ENCODE results near the gene FUT4.

Gene FUT4

DNA sequence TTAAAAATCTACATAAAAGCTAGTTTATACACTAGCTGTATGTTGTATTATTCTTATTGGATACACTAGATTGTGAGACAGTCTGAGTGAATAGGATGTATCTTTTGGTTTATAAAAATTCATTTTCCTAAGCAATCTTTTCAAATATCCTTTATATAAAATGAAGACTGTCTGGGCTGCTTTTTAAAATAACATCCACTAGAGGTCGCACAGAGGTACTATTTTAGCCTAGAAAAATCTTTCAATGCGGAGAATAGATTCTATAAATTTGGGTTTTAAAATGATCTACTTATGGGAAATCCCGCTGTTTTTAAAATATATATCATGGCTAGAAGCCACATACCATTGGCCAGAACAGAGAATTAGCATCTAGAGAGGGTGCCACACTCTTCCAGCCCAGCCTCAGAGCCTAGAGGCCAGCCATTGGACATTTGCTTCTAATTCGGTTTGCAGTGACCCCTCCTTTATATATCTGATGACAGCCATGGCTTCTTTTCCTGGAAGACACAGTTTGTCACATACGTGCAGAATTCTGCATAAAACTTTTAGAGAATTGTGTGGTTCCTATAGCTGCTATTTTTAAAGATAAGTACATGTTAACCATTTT, 24.1 kb upstream of the FUT4 start:
- ATAC-seq (replicated peaks) = peak; percentile 43
- H3K9me3 Mint-ChIP-seq = no peaks in the 10 kb centered on the region
- DNase-seq = no peak
- no peak overlapping the region for H3K27ac Mint-ChIP-seq
- no peaks in the 10 kb centered on the region for H3K36me3 Mint-ChIP-seq (ENCODE audit: insufficient read depth)
- H3K4me3 Mint-ChIP-seq = no peak overlapping the region
- peaks cover 7 to 16% of the 10 kb centered on the region in 2 donors for H3K27me3 Mint-ChIP-seq
- no peaks in the 10 kb centered on the region for H3K4me1 Mint-ChIP-seq (ENCODE audit: low read depth in 2 of 2)

DNA sequence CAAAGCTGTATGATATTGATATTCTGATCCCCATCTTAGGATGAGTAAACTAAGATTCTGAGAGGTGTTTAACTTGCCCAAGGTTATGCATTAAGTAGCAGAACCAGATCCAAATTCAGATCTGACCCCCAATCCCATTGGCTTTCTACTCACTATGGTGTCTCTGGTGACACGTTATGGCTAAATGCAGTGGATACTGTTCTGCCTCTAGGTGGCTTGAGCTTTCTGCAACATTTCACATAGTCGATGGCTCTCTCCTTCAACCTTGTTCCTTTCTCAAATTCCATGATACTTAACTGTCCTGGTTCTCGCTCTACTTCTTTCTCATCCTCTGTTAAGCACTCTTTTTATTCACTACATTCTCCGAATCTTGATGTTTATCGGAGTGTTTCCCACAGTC, 22.0 kb upstream of the FUT4 start:
- H3K27ac Mint-ChIP-seq = no peak overlapping the region
- H3K36me3 Mint-ChIP-seq (ENCODE audit: insufficient read depth) = no peaks in the 10 kb centered on the region
- H3K4me1 Mint-ChIP-seq (ENCODE audit: low read depth in 2 of 2) = no peaks in the 10 kb centered on the region
- ATAC-seq (replicated peaks) (peak; percentile 40), DNase-seq (no peak)
- H3K27me3 Mint-ChIP-seq = peaks cover 11 to 25% of the 10 kb centered on the region in 2 donors
- no peak overlapping the region for H3K4me3 Mint-ChIP-seq
- H3K9me3 Mint-ChIP-seq = no peaks in the 10 kb centered on the region

DNA sequence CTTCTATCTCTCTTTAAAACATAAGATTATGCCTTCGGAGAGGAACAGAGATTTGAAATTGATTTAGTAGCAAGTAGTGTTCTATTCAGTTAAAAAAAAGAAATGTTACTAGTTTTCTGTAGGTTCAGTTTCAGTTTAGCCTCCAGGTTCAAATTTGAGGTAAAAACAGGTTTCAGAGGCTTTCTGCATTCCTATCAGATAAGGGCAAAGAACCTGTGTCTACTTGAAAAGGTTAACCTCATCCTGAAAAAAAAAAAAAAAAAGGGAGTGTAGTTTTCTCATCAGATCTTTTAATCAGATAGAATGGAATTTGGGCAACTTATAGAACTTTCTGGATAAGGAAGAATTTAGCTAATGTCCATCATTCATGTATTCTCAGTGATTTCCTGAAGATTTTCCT, 19.4 kb upstream of the FUT4 start:
- Mint-ChIP-seq H3K4me3 (no peak overlapping the region), H3K36me3 (ENCODE audit: insufficient read depth) (no peaks in the 10 kb centered on the region), H3K4me1 (ENCODE audit: low read depth in 2 of 2) (no peaks in the 10 kb centered on the region), H3K27me3 (peaks cover 37 to 40% of the 10 kb centered on the region in 2 donors), H3K9me3 (no peaks in the 10 kb centered on the region), H3K27ac (no peak overlapping the region)
- DNase-seq (no peak), ATAC-seq (replicated peaks) (no peak)

DNA sequence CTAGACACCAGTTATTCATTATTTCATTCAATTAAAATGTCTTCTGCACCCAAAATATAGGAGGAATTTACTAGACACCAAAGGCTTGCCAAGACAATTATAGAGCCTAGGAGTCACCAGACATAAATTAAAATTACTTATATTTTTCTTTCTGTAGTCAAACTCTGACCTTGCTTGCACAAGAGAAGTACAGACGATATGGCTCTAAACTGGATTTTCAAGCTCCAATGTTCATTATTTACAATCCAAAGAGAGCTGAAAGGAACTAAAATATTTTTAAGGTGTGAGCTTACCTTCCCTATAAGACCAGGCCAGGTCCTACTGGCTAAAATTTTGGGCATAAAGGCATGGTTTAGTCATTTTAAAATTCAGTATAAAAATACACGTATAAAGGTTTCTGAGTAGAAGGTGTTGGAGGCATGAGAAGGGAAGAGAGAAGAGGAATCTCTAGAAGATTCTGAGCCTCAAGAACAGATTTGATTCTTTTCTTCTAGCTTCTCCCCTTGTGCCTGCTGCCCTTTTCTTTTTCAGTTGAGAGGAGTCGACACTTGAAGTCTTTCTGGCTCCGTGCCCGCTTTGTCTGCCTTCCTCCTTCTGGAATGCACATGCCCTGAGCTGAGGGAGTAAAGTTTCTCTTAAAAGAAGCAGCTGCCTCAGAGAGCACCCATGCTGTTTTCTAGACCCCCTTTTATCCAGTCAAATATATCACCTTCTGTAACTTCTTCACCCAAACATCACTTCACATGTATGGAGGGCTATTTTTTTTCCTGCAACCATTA, 18.0 kb upstream of the FUT4 start:
- no peak for DNase-seq
- Mint-ChIP-seq H3K27ac (no peak overlapping the region), H3K27me3 (peaks cover 40 to 41% of the 10 kb centered on the region in 2 donors), H3K36me3 (ENCODE audit: insufficient read depth) (no peaks in the 10 kb centered on the region), H3K4me3 (no peak overlapping the region), H3K4me1 (ENCODE audit: low read depth in 2 of 2) (no peaks in the 10 kb centered on the region), H3K9me3 (no peaks in the 10 kb centered on the region)
- ATAC-seq (replicated peaks) = no peak

DNA sequence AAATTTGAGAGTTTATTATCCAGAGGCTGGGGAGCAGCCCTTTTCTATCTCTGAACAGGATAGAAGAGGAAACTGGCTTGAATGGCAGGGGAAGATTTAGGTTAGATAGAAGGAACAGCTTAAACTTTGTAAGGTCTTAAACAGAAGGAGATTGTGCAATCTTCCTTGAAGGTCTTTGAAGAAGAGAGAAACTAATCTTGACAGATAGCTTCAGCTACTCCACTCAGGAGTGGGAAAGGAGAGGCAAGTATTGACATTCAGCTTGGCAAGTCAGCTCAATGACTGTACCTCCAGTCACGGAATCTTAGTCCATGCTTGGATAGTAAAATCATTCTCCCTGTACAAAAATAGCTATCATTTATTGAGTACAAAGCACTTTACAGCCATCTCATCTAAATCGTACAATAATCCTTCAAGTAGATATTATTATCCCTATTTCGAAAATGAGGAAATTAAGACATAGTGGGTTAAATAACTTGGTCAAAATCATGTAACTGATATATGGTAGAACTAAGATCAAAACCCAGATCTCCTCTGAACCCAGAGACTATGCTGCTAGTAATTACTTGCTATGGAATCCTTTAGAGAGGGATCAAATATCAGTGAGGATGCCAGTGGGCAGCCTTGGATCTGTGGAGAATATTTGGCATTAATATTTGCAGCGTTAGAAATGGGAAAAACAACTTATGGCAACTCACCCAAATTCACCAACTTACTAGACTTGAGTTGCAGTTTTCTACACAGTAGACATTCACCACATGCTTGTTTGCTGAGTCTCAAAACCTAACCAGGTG, 16.9 kb upstream of the FUT4 start:
- H3K4me3 Mint-ChIP-seq = no peak overlapping the region
- ATAC-seq (replicated peaks) = no peak
- H3K9me3 Mint-ChIP-seq = no peaks in the 10 kb centered on the region
- no peaks in the 10 kb centered on the region for H3K4me1 Mint-ChIP-seq (ENCODE audit: low read depth in 2 of 2)
- H3K27ac Mint-ChIP-seq = no peak overlapping the region
- no peak for DNase-seq
- H3K36me3 Mint-ChIP-seq (ENCODE audit: insufficient read depth) = no peaks in the 10 kb centered on the region
- H3K27me3 Mint-ChIP-seq = peaks cover 45 to 51% of the 10 kb centered on the region in 2 donors

DNA sequence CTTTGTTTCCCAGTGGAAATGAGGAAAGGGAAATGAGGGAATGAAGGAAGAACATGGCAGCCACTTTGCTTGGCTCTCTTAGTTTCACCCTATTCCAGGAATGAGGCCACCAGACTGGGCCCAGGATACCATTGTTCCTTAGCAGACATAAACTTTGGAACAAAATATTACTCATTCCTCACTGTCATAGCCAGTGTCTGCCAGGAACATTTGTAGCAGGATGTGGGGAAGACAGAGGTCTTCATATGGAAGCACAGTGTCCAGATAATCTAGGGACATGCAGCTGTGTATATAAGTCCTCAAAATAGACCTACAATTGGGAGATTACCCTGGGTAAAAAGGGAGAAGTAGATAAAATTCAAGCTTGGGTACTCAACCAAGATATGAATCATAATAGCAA, 15.2 kb upstream of the FUT4 start:
- ATAC-seq (replicated peaks) = no peak
- no peaks in the 10 kb centered on the region for H3K36me3 Mint-ChIP-seq (ENCODE audit: insufficient read depth)
- H3K27me3 Mint-ChIP-seq = peaks cover 44 to 59% of the 10 kb centered on the region in 2 donors
- H3K9me3 Mint-ChIP-seq = no peaks in the 10 kb centered on the region
- no peaks in the 10 kb centered on the region for H3K4me1 Mint-ChIP-seq (ENCODE audit: low read depth in 2 of 2)
- no peak for DNase-seq
- H3K27ac Mint-ChIP-seq = no peak overlapping the region
- no peak overlapping the region for H3K4me3 Mint-ChIP-seq

GRCh38 chr11:94532211-94532610, 11.5 kb upstream of the FUT4 start:
- no peaks in the 10 kb centered on the region for H3K9me3 Mint-ChIP-seq
- H3K36me3 Mint-ChIP-seq (ENCODE audit: insufficient read depth) = no peaks in the 10 kb centered on the region
- H3K4me1 Mint-ChIP-seq (ENCODE audit: low read depth in 2 of 2) = no peaks in the 10 kb centered on the region
- H3K4me3 Mint-ChIP-seq = no peak overlapping the region
- DNase-seq = no peak
- H3K27me3 Mint-ChIP-seq = peaks cover 50 to 73% of the 10 kb centered on the region in 2 donors
- ATAC-seq (replicated peaks) = no peak
- H3K27ac Mint-ChIP-seq = no peak overlapping the region

DNA sequence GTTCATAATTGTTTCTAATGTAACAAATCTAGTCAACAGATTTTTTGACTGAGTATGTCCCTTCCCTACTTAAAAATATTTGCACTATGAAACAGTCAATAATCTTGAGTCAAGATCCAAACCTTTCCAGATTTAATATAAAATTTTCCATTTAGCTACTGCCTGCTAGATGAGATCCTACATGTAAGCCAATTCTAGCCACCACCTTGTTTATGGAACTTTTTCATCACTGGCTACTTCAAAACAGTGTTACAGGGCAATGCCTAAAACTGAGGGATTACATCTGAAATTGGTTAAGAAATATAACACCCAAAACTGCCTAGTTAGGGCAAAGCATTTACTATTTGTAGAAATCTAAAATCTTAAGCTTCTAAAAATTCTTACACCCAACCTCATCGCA, 10.5 kb upstream of the FUT4 start:
- DNase-seq (no peak), ATAC-seq (replicated peaks) (no peak)
- H3K4me3 Mint-ChIP-seq = no peak overlapping the region
- peaks cover 50 to 64% of the 10 kb centered on the region in 2 donors for H3K27me3 Mint-ChIP-seq
- no peak overlapping the region for H3K27ac Mint-ChIP-seq
- H3K4me1 Mint-ChIP-seq (ENCODE audit: low read depth in 2 of 2) = no peaks in the 10 kb centered on the region
- H3K36me3 Mint-ChIP-seq (ENCODE audit: insufficient read depth) = no peaks in the 10 kb centered on the region
- no peaks in the 10 kb centered on the region for H3K9me3 Mint-ChIP-seq

DNA sequence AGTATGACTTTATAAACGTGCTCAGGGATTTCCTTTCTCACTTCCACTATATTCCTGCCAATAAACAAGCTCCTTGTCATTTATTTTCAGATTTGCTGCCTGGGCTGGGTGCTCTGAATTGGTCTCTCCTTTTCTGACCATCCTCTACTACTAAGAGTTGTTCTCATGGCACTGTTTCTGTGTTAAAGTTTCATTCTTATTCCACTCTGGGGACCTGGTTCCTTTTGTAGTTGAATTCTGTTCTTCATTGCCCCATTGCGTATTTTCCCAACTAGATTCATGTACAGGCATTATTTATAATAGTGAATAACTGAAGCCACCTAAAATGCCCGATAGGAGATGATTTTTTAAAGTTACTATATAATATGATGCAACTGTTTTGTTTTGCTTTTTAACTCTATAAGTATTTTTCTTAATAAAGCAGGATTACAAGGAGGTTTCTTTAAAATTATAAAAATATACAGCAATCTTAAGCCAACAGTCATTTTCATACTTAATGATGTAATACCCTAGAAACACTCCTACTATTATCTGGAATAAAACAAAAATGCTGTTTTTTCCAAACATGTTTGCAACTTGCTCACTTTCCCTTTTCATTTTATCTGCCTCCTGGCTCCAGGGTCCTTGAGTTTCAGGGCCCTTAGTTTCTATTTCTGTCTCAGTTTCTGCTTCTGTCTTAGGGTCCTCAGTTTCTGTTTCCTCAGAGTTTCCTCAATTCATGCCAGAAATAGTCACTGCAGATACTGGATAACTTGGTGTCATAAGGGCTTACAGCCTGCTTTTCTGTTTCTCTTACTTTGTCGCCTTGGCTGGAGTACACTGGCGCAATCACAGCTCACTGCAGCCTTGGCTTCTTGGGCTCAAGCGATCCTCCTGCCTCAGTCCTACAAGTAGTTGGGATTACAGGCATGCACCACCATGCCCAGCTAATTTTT, 9.8 kb upstream of the FUT4 start:
- H3K27ac Mint-ChIP-seq = no peak overlapping the region
- peaks cover 47 to 57% of the 10 kb centered on the region in 2 donors for H3K27me3 Mint-ChIP-seq
- H3K4me3 Mint-ChIP-seq = no peak overlapping the region
- ATAC-seq (replicated peaks) (no peak), DNase-seq (no peak)
- no peaks in the 10 kb centered on the region for H3K9me3 Mint-ChIP-seq
- H3K4me1 Mint-ChIP-seq (ENCODE audit: low read depth in 2 of 2) = no peaks in the 10 kb centered on the region
- no peaks in the 10 kb centered on the region for H3K36me3 Mint-ChIP-seq (ENCODE audit: insufficient read depth)

DNA sequence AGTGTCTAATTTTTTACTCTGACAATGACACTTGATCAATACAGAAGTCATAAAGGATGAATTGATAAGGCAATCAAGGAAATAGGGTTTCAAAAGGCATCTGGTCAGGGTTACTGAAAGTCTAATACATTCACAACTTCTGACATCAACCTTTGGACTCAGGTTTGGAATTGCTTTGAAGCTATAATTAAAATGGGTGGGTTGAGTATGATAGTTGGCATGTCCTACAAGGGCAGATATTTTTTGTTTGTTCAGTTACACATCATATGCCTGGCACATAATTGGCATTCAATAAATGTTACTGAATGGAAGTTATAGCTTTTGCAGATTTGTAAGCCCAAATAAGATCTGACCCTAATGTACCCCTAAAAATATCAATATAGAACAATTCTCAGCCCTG, 7.3 kb upstream of the FUT4 start:
- Mint-ChIP-seq H3K27me3 (peaks cover 42 to 57% of the 10 kb centered on the region in 2 donors), H3K9me3 (no peaks in the 10 kb centered on the region), H3K27ac (no peak overlapping the region), H3K4me3 (no peak overlapping the region), H3K4me1 (ENCODE audit: low read depth in 2 of 2) (no peaks in the 10 kb centered on the region), H3K36me3 (ENCODE audit: insufficient read depth) (no peaks in the 10 kb centered on the region)
- no peak for DNase-seq
- ATAC-seq (replicated peaks) = no peak

GRCh38 chr11:94537031-94537600, 6.6 kb upstream of the FUT4 start:
- Mint-ChIP-seq H3K9me3 (no peaks in the 10 kb centered on the region), H3K4me3 (no peak overlapping the region), H3K36me3 (ENCODE audit: insufficient read depth) (no peaks in the 10 kb centered on the region), H3K4me1 (ENCODE audit: low read depth in 2 of 2) (no peaks in the 10 kb centered on the region), H3K27ac (no peak overlapping the region), H3K27me3 (peaks cover 42 to 50% of the 10 kb centered on the region in 2 donors)
- DNase-seq = no peak
- no peak for ATAC-seq (replicated peaks)

GRCh38 chr11:94539420-94539819, 4.3 kb upstream of the FUT4 start:
- ATAC-seq (replicated peaks) (no peak), DNase-seq (no peak)
- H3K4me1 Mint-ChIP-seq (ENCODE audit: low read depth in 2 of 2) = peaks cover 8 to 11% of the 10 kb centered on the region in 2 donors

More at GRCh38 chr11:94539420-94539819, 4.3 kb upstream of the FUT4 start:
- H3K27ac Mint-ChIP-seq = no peak overlapping the region
- peaks cover 5% of the 10 kb centered on the region for H3K36me3 Mint-ChIP-seq (ENCODE audit: insufficient read depth)
- H3K9me3 Mint-ChIP-seq = no peaks in the 10 kb centered on the region
- H3K27me3 Mint-ChIP-seq = peaks cover 24 to 36% of the 10 kb centered on the region in 2 donors
- H3K4me3 Mint-ChIP-seq = no peak overlapping the region
